Progenitor cell of endocrine pancreas (in vitro differentiated cells): ENCODE results near the gene HTR3A. TPM values are rescaled to one million over a fixed set of nuclear protein-coding genes. Genes with fewer than 3 reads are reported as not detected.

Source experiments
- DNase-seq: peaks from one replicate; pipeline ENCODE4 v3.0.0; 2021; ENCODE audit warnings: low spot score; ENCODE audit not compliant: unreplicated experiment
- H3K27ac Mint-ChIP-seq: 2 replicates; pipeline ENCODE4 v1.8.0; 2021; ENCODE audit warnings: mild to moderate bottlenecking, moderate library complexity, mixed read lengths
- H3K27me3 Mint-ChIP-seq: 2 replicates; pipeline ENCODE4 v1.8.0; 2021; ENCODE audit warnings: mixed read lengths
- H3K36me3 Mint-ChIP-seq: 2 replicates; pipeline ENCODE4 v1.8.0; 2022; ENCODE audit warnings: mixed read lengths; ENCODE audit not compliant: insufficient read depth
- H3K4me1 Mint-ChIP-seq: 2 replicates; pipeline ENCODE4 v1.8.0; 2021; ENCODE audit warnings: low read depth, mixed read lengths
- H3K4me3 Mint-ChIP-seq: 2 replicates; pipeline ENCODE4 v1.8.0; 2021; ENCODE audit warnings: low read depth, mild to moderate bottlenecking, moderate library complexity, mixed read lengths
- H3K9me3 Mint-ChIP-seq: 2 replicates; pipeline ENCODE4 v1.8.0; 2021; ENCODE audit warnings: low read depth, mixed read lengths
- CTCF ChIP-seq: fragments of 200-600 bp; sonication (generic); IDR thresholded peaks from one replicate; pipeline ENCODE4 v1.5.0; 2021; ENCODE audit warnings: antibody characterized with exemption, mild to moderate bottlenecking; ENCODE audit not compliant: unreplicated experiment
- total RNA-seq: library from RNA; stranded (reverse); gene quantifications from 2 replicates; pipeline ENCODE4 v1.2.1, GENCODE V29; 2021

The HTR3A gene
- total RNA-seq, 1 donor from 2014 or later = not detected

GRCh38 chr11:113949891-113950290, 25.0 kb upstream of the HTR3A start:
- Mint-ChIP-seq H3K27me3 (peaks cover 33% of the 10 kb centered on the region), H3K27ac (no peak overlapping the region), H3K9me3 (no peaks in the 10 kb centered on the region), H3K4me3 (no peak overlapping the region), H3K4me1 (no peaks in the 10 kb centered on the region), H3K36me3 (no peaks in the 10 kb centered on the region)
- no peak for TF ChIP-seq CTCF
- no peak for DNase-seq

GRCh38 chr11:113951537-113951936, 23.4 kb upstream of the HTR3A start:
- no peak overlapping the region for H3K4me3 Mint-ChIP-seq
- DNase-seq = no peak
- H3K36me3 Mint-ChIP-seq = no peaks in the 10 kb centered on the region
- no peaks in the 10 kb centered on the region for H3K4me1 Mint-ChIP-seq
- TF ChIP-seq CTCF = no peak
- H3K27me3 Mint-ChIP-seq = peaks cover 38% of the 10 kb centered on the region
- H3K27ac Mint-ChIP-seq = no peak overlapping the region
- no peaks in the 10 kb centered on the region for H3K9me3 Mint-ChIP-seq

GRCh38 chr11:113952070-113952469, 22.8 kb upstream of the HTR3A start:
- H3K27me3 Mint-ChIP-seq = peaks cover 41% of the 10 kb centered on the region
- no peak overlapping the region for H3K27ac Mint-ChIP-seq
- no peaks in the 10 kb centered on the region for H3K36me3 Mint-ChIP-seq
- H3K4me1 Mint-ChIP-seq = no peaks in the 10 kb centered on the region
- H3K4me3 Mint-ChIP-seq = no peak overlapping the region
- no peak for TF ChIP-seq CTCF
- DNase-seq = no peak
- no peaks in the 10 kb centered on the region for H3K9me3 Mint-ChIP-seq

GRCh38 chr11:113952588-113952987, 22.3 kb upstream of the HTR3A start:
- no peak for TF ChIP-seq CTCF
- peaks cover 43% of the 10 kb centered on the region for H3K27me3 Mint-ChIP-seq
- no peak overlapping the region for H3K27ac Mint-ChIP-seq
- no peak for DNase-seq
- H3K4me1 Mint-ChIP-seq = no peaks in the 10 kb centered on the region
- H3K4me3 Mint-ChIP-seq = no peak overlapping the region
- no peaks in the 10 kb centered on the region for H3K36me3 Mint-ChIP-seq
- H3K9me3 Mint-ChIP-seq = no peaks in the 10 kb centered on the region

- no peak for DNase-seq
- no peaks in the 10 kb centered on the region for H3K36me3 Mint-ChIP-seq
- TF ChIP-seq CTCF = no peak
- H3K4me3 Mint-ChIP-seq = no peak overlapping the region
- H3K27ac Mint-ChIP-seq = no peak overlapping the region
- H3K4me1 Mint-ChIP-seq = no peaks in the 10 kb centered on the region
- H3K27me3 Mint-ChIP-seq = peaks cover 50% of the 10 kb centered on the region
- H3K9me3 Mint-ChIP-seq = no peaks in the 10 kb centered on the region
Measured at GRCh38 chr11:113954235-113954634, 20.7 kb upstream of the HTR3A start.
